Hepatocyte (in vitro differentiated cells): ENCODE measurements around the gene GLS.

Experiments
- CTCF ChIP-seq: fragments of 200-600 bp; sonication (generic); IDR thresholded peaks from 2 replicates; pipeline ENCODE4 v1.5.1; 2016; ENCODE audit warnings: antibody characterized with exemption, mild to moderate bottlenecking; ENCODE audit not compliant: poor library complexity
- EZH2 ChIP-seq: fragments of 200-600 bp; sonication (generic); IDR thresholded peaks from 2 replicates; pipeline ENCODE4 v1.6.1; 2016; ENCODE audit warnings: antibody characterized with exemption, mild to moderate bottlenecking, borderline replicate concordance
- EZH2phosphoT487 ChIP-seq: fragments of 200-600 bp; sonication (generic); IDR thresholded peaks from one replicate; pipeline ENCODE4 v1.6.1; 2018; ENCODE audit warnings: antibody characterized with exemption, mild to moderate bottlenecking, low read depth, moderate library complexity; ENCODE audit not compliant: unreplicated experiment, severe bottlenecking

GRCh38 chr2:190882856-190883582 is 2.4 kb downstream of the GLS start:
- TF ChIP-seq CTCF: no peak
- no peak for TF ChIP-seq EZH2
- TF ChIP-seq EZH2phosphoT487: no peak
